Breast epithelium (tissue), 4 donors: ENCODE results near the gene BABAM1. TPM values are rescaled to one million over a fixed set of nuclear protein-coding genes. Genes with fewer than 3 reads are reported as not detected.

ENCODE experiments used
- DNase-seq, 2 donors: peaks; one replicate each; pipeline ENCODE4 v3.0.0-alpha.2; 2019; ENCODE audit warnings: low spot score in 2 of 2
- H3K27ac ChIP-seq, 2 donors: fragments of 200-600 bp; sonication (generic) in 1 of 2; one replicate each; pipeline ENCODE4 v1.5.1; 2016 to 2019; ENCODE audit warnings: mild to moderate bottlenecking in 1 of 2
- H3K27me3 ChIP-seq, 2 donors: fragments of 200-600 bp; sonication (generic) in 1 of 2; one replicate each; pipeline versions ENCODE4 v1.5.1 to v1.6.0; 2017 to 2019; ENCODE audit warnings: control low read depth in 1 of 2, mild to moderate bottlenecking in 1 of 2
- H3K36me3 ChIP-seq: fragments of 200-600 bp; one replicate; pipeline ENCODE4 v1.5.1; 2019
- H3K4me1 ChIP-seq, 2 donors: fragments of 200-600 bp; sonication (generic); one replicate each; pipeline ENCODE4 v1.5.1; 2016 to 2019; ENCODE audit warnings: control low read depth in 1 of 2
- H3K4me3 ChIP-seq, 3 donors: fragments of 200-600 bp; sonication (generic); 1 replicate in 2 of 3; 2 replicates in 1 of 3; pipeline ENCODE4 v1.5.1; 2016 to 2019; ENCODE audit warnings: mild to moderate bottlenecking in 3 of 3, moderate library complexity in 2 of 3
- H3K9me3 ChIP-seq, 2 donors: fragments of 200-600 bp; sonication (generic) in 1 of 2; one replicate each; pipeline ENCODE4 v1.5.1; 2016 to 2019; ENCODE audit warnings: control low read depth in 1 of 2
- POLR2A ChIP-seq: fragments of 450-650 bp; IDR thresholded peaks from one replicate; pipeline ENCODE4 v1.6.1; 2016; ENCODE audit warnings: antibody characterized with exemption, mild to moderate bottlenecking, moderate library complexity
- POLR2AphosphoS5 ChIP-seq, 3 donors: sonication (generic); formaldehyde crosslinking; IDR thresholded peaks; one replicate each; pipeline ENCODE4 v1.6.1; 2017; ENCODE audit warnings: antibody characterized with exemption in 3 of 3
- intact Hi-C: fragments of 100-400 bp; cut with DNase I; formaldehyde crosslinking; loops from one replicate; pipeline ENCODE4 v1.15.1; 2023; ENCODE audit warnings: low total_unique reads
- total RNA-seq, 3 donors: library from RNA; depleted of rRNA; stranded (reverse); fragments of >200 nt; gene quantifications; one replicate each; pipeline ENCODE4 v1.1.0, GENCODE V29; 2016
- TF ChIP-seq, protein P1 (sequence below), 3 donors: fragments of 450-650 bp; IDR thresholded peaks; one replicate each; pipeline ENCODE4 v1.5.1; 2016 to 2017; ENCODE audit warnings: antibody characterized with exemption in 3 of 3, mild to moderate bottlenecking in 3 of 3, moderate library complexity in 3 of 3

Gene BABAM1
- total RNA-seq, 3 donors from 2014 or later: 48.5 to 65.6 (median 54.1) TPM

DNA sequence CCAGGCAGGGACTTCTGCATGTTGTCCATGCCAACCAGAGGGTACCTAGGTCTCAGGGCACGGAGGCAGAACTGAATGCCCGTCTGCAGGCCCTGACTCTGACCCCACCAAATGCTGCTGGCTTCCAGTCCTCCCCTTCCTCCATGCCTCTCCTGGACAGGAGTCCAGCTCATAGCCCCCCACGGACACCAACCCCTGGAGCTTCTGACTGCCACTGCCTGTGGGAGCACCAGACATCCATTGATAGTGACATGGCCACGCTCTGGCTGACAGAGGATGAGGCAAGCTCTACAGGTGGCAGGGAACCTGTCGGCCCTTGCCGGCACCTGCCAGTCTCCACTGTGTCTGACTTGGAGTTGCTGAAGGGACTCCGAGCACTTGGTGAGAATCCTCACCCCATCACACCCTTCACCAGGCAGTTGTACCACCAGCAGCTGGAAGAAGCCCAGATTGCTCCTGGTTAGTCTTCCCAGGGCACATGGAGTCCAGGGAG, 16.3 kb downstream of the BABAM1 start:
- intact Hi-C loops: loop anchor here (10.0 kb wide), 1 partner anchor 219 kb away; no protein-coding TSS in a partner anchor

DNA sequence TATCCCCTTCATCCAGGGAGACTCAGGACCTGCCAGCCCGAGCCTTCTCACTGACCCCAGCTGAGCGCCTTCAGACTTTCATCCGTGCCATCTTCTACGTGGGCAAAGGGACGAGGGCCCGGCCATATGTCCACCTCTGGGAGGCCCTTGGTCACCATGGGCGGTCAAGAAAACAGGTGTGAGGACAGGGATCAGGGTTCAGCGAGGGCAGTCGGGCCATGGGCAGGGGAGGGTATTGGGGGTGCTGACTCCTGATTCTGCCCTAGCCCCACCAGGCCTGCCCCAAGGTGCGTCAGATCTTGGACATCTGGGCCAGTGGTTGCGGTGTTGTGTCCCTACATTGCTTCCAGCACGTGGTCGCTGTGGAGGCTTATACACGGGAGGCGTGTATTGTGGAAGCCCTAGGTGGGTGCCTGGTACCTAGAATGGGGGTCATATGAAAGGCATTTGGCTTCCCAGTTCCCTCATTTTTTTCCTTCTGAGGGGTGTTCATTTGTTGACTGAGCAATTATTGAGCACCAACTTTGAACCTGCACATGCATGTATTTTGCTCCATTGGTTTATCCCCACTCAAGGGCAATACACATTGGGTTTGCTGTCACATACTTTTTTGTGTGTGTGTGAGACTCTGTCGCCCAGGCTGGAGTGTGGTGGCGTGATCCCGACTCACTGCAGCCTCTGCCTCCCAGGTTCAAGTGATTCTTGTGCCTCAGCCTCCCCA, 18.3 kb downstream of the BABAM1 start:
- Histone ChIP-seq H3K4me1 (peaks cover 5 to 13% of the 10 kb centered on the region in 2 donors), H3K4me3 (no peak overlapping the region), H3K27me3 (peaks cover 7 to 15% of the 10 kb centered on the region in 2 donors), H3K27ac (no peak overlapping the region), H3K9me3 (no peaks in the 10 kb centered on the region), H3K36me3 (no peaks in the 10 kb centered on the region)
- TF ChIP-seq, protein P1, sequence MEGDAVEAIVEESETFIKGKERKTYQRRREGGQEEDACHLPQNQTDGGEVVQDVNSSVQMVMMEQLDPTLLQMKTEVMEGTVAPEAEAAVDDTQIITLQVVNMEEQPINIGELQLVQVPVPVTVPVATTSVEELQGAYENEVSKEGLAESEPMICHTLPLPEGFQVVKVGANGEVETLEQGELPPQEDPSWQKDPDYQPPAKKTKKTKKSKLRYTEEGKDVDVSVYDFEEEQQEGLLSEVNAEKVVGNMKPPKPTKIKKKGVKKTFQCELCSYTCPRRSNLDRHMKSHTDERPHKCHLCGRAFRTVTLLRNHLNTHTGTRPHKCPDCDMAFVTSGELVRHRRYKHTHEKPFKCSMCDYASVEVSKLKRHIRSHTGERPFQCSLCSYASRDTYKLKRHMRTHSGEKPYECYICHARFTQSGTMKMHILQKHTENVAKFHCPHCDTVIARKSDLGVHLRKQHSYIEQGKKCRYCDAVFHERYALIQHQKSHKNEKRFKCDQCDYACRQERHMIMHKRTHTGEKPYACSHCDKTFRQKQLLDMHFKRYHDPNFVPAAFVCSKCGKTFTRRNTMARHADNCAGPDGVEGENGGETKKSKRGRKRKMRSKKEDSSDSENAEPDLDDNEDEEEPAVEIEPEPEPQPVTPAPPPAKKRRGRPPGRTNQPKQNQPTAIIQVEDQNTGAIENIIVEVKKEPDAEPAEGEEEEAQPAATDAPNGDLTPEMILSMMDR (IDR thresholded peaks at IDR 0.05): no peak
- TF ChIP-seq POLR2A (no peak), POLR2AphosphoS5 (IDR thresholded peaks at IDR 0.05) (no peak)
- intact Hi-C loops: loop anchor here (10.0 kb wide), 1 partner anchor 221 kb away; no protein-coding TSS in a partner anchor
- no peak for DNase-seq

More for the DNA sequence above, 16.3 kb downstream of the BABAM1 start:
- no peak for DNase-seq
- no peaks in the 10 kb centered on the region for H3K9me3 ChIP-seq
- TF ChIP-seq POLR2AphosphoS5 (IDR thresholded peaks at IDR 0.05) (no peak), POLR2A (no peak)
- TF ChIP-seq, protein P1 (IDR thresholded peaks at IDR 0.05): no peak
- H3K27ac ChIP-seq: no peak overlapping the region
- H3K27me3 ChIP-seq: peaks cover 7 to 15% of the 10 kb centered on the region in 2 donors
- no peak overlapping the region for H3K4me3 ChIP-seq
- peaks cover 5 to 13% of the 10 kb centered on the region in 2 donors for H3K4me1 ChIP-seq
- H3K36me3 ChIP-seq: no peaks in the 10 kb centered on the region

DNA sequence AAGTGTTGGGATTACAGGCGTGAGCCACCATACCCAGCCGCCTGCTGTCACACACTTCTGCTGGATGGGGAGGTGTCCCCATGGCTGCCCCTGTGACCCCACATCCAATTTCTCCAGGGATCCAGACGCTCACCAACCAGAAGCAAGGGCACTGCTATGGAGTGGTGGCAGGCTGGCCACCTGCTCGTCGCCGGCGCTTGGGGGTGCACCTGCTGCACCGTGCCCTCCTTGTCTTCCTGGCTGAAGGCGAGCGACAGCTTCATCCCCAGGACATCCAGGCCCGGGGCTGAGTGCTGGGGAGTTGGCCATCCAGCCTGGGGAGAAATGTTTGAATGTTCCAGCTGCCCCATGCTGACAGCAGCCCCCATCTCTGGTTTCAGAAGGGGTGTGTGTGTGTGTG, 19.0 kb downstream of the BABAM1 start:
- intact Hi-C loops: loop anchor here (10.0 kb wide), 1 partner anchor 221 kb away; no protein-coding TSS in a partner anchor
- no peak for DNase-seq
- H3K36me3 ChIP-seq: no peaks in the 10 kb centered on the region
- peaks cover 5 to 13% of the 10 kb centered on the region in 2 donors for H3K4me1 ChIP-seq
- H3K9me3 ChIP-seq: no peaks in the 10 kb centered on the region
- TF ChIP-seq POLR2AphosphoS5 (IDR thresholded peaks at IDR 0.05) (no peak), POLR2A (no peak)
- TF ChIP-seq, protein P1 (IDR thresholded peaks at IDR 0.05): no peak
- no peak overlapping the region for H3K4me3 ChIP-seq
- peaks cover 7 to 13% of the 10 kb centered on the region in 2 donors for H3K27me3 ChIP-seq
- H3K27ac ChIP-seq: no peak overlapping the region

DNA sequence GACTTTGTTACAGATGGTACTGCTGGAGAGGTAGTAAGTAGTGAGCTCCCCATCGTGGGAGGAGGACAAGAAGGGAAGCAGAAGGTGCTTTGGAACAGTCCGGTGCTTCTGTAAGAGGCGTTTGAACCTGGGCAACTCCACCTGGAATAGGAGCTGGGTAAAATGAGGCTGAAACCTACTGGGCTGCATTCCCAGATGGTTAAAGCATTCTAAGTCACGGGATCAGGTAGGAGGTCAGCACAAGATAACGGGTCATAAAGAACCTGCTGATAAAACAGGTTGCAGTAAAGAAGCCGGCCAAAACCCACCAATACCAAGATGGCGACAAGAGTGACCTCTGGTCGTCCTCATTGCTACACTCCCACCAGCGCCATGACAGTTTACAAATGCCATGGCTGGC, 19.5 kb downstream of the BABAM1 start:
- Histone ChIP-seq H3K27me3 (peaks cover 4 to 8% of the 10 kb centered on the region in 2 donors), H3K27ac (no peak overlapping the region), H3K9me3 (no peaks in the 10 kb centered on the region), H3K4me3 (no peak overlapping the region), H3K36me3 (no peaks in the 10 kb centered on the region), H3K4me1 (peaks cover 0 to 8% of the 10 kb centered on the region in 2 donors)
- TF ChIP-seq, protein P1 (IDR thresholded peaks at IDR 0.05): no peak
- TF ChIP-seq POLR2AphosphoS5 (IDR thresholded peaks at IDR 0.05) (no peak), POLR2A (no peak)
- intact Hi-C loops: loop anchor here (10.0 kb wide), 1 partner anchor 222 kb away; no protein-coding TSS in a partner anchor
- DNase-seq: no peak

DNA sequence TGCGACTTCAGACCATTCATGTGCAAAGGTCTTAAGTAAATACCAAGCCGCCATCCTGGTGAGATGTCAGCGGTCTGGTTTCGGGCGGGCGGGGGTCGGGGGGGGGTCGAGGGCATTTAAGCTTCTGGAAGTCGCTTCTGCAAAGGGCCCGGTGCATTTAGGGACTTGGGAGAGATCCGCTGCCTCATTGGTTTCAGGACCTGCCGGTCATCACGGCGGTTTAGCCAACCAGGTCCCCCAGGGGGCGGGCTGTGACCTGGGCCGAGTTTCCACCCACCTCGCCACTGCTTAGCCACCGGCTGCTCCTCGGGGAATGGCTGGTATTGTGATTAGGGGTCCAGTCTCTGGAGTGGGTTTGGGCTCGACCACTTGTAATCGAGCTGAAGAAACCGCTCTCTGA, 22.2 kb downstream of the BABAM1 start:
- intact Hi-C loops: loop anchor here (10.0 kb wide), 1 partner anchor 225 kb away; no protein-coding TSS in a partner anchor

More for the DNA sequence above, 22.2 kb downstream of the BABAM1 start:
- TF ChIP-seq POLR2AphosphoS5 (IDR thresholded peaks at IDR 0.05): no peak
- TF ChIP-seq POLR2A: no peak
- TF ChIP-seq, protein P1 (IDR thresholded peaks at IDR 0.05): no peak
- H3K27ac ChIP-seq: no peak overlapping the region
- no peaks in the 10 kb centered on the region for H3K27me3 ChIP-seq
- no peak overlapping the region for H3K4me3 ChIP-seq
- no peaks in the 10 kb centered on the region for H3K36me3 ChIP-seq
- H3K9me3 ChIP-seq: no peaks in the 10 kb centered on the region
- no peak for DNase-seq
- no peaks in the 10 kb centered on the region for H3K4me1 ChIP-seq
